ENCODE results near the gene SMARCA4.
"Not testable (repeated sequence)": the region's sequence is repeated elsewhere in the genome, so short reads cannot be mapped to it uniquely, and the experiment has no call there.

Gene SMARCA4

GRCh38 chr19:10981252-10981895, 20.5 kb downstream of the SMARCA4 start:
- no peak for DNase-seq

- no peak for DNase-seq
These were observed 22.2 kb downstream of the SMARCA4 start for GRCh38 chr19:10983026-10983425.

- DNase-seq: no peak
These were observed 23.4 kb downstream of the SMARCA4 start for GRCh38 chr19:10984166-10984735.

- DNase-seq: no peak
These were observed 24.7 kb downstream of the SMARCA4 start for GRCh38 chr19:10985502-10985901.

GRCh38 chr19:10986301-10987127, 25.7 kb downstream of the SMARCA4 start:
- no peak for DNase-seq

- no peak for DNase-seq
These were observed 26.9 kb downstream of the SMARCA4 start for GRCh38 chr19:10987571-10988297.

- DNase-seq: no peak
These were observed 27.6 kb downstream of the SMARCA4 start for GRCh38 chr19:10988380-10988779.

GRCh38 chr19:10988921-10989320, 28.1 kb downstream of the SMARCA4 start:
- DNase-seq: no peak

GRCh38 chr19:10991076-10991475, 30.2 kb downstream of the SMARCA4 start:
- no peak for DNase-seq

GRCh38 chr19:10991521-10992081, 30.8 kb downstream of the SMARCA4 start:
- no peak for DNase-seq

- DNase-seq: not testable (repeated sequence)
These were observed 31.3 kb downstream of the SMARCA4 start for GRCh38 chr19:10992174-10992573.

GRCh38 chr19:10995926-10996600, 35.2 kb downstream of the SMARCA4 start:
- no peak for DNase-seq

GRCh38 chr19:10998045-10998533, 37.3 kb downstream of the SMARCA4 start:
- DNase-seq: no peak

- DNase-seq: no peak
These were observed 37.8 kb downstream of the SMARCA4 start for GRCh38 chr19:10998666-10999065.

GRCh38 chr19:11005521-11005920, 44.7 kb downstream of the SMARCA4 start:
- DNase-seq: no peak

- no peak for DNase-seq
These were observed 46.6 kb downstream of the SMARCA4 start for GRCh38 chr19:11007385-11007784.

GRCh38 chr19:11007962-11008532, 47.2 kb downstream of the SMARCA4 start:
- no peak for DNase-seq

GRCh38 chr19:11010041-11010440, 49.2 kb downstream of the SMARCA4 start:
- no peak for DNase-seq

GRCh38 chr19:11012507-11012906, 51.7 kb downstream of the SMARCA4 start:
- no peak for DNase-seq

GRCh38 chr19:11013771-11014170, 52.9 kb downstream of the SMARCA4 start:
- DNase-seq: no peak

GRCh38 chr19:11014403-11014911, 53.6 kb downstream of the SMARCA4 start:
- DNase-seq: no peak

GRCh38 chr19:11016631-11017030, 55.8 kb downstream of the SMARCA4 start:
- no peak for DNase-seq

Data from DMS79 treated with DMSO at 0.1 percent for 48 hours (cell line).